HG03354 (cell line): Measurements from ENCODE around the gene ZSCAN30.
"Not testable (repeated sequence)": the region's sequence is repeated elsewhere in the genome, so short reads cannot be mapped to it uniquely, and the experiment has no call there.

Source experiments
- ATAC-seq: cut with Tn5 transposase; IDR thresholded peaks from one replicate; pipeline ENCODE4 v1.9.1; 2021; ENCODE audit warnings: mild to moderate bottlenecking; ENCODE audit not compliant: unreplicated experiment, poor library complexity, severe bottlenecking

The ZSCAN30 gene

GRCh38 chr18:35241448-35241804 is 48.6 kb downstream of the ZSCAN30 start:
- peak; percentile 3 for ATAC-seq

GRCh38 chr18:35240664-35241447 is 49.2 kb downstream of the ZSCAN30 start, which contains the start of gene ZNF397:
Gene ZNF397 (plus strand): TSS chr18:35241034. CDS start chr18:35242471, 1,437 bp downstream.
- ATAC-seq: peak; percentile 98

- no peak for ATAC-seq
These were observed 50.7 kb downstream of the ZSCAN30 start for GRCh38 chr18:35239314-35239713.

- no peak for ATAC-seq
These were observed 53.3 kb downstream of the ZSCAN30 start for GRCh38 chr18:35236571-35237363.

DNA sequence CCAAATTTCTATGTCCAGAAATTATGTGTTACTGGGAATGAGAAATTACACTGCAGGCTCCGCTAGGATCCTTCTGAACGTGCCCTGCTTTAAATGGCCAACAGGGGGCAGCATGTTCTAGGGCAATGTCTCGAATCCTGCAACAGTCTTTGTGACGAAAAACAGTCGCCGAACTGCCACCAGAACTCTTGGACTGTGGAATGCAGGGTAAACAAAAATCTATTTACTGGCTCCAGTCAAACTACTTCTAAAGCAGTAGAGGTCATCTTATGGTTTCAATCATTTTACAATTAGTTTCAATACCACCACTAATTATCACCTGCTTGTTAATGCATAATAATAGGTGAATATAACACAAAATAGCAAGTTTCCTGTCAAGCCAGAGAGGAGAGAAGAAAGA is 59.0 kb downstream of the ZSCAN30 start:
- ATAC-seq: peak; percentile 90

DNA sequence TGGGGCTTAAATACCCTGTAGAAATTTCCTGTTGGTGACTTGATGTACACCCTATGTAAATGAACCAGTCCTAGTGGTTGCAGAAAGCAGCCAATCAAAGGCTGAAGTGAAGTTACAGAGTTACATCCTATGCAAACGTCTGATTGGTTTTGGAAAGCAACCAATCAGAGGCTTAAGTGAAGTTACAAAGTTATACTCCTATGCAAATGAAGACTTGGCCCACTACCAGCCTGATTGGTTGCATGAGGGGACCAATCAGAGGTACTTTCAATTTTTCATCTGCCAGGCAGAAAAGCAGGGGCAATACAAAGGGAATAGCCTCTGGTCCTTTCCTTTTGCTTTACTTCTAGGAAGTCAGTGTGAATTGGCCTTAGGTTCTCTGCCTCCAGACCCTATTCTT is 62.8 kb downstream of the ZSCAN30 start:
- ATAC-seq: no peak

DNA sequence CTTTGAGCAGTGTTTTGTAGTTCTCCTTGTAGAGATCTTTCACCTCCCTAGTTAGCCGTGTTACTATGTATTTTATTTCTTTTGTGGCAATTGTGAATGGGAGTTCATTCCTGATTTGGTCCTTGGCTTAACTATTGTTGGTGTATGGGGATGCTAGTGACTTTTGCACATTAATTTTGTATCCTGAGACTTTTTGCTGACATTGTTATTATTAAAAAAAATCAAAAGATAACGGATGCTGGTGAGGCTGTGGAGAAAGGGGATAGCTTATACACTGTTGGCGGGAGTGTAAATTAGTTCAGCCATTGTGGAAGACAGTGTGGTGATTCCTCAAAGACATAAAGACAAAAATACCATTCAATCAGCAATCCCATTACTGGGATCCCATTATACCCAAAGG is 66.2 kb downstream of the ZSCAN30 start:
- ATAC-seq: no peak

DNA sequence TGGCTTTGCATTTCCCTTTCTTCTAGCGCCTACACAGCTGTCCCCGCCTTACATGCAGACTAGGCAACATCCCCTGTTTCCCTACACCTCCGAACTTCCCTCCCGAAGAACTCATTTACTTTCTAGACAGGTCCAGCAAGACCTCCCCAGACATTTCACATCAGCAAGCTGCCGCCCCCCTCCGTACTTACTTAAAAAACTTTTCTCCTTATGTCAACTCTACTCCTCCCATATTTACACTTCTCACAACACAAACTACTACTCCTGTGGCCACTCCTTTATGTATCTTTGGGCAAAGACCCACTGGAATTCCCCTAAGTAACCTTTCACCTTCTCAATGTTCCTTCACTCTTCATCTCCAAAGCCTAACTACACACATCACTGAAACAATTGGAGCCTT is 69.6 kb downstream of the ZSCAN30 start:
- ATAC-seq: no peak

DNA sequence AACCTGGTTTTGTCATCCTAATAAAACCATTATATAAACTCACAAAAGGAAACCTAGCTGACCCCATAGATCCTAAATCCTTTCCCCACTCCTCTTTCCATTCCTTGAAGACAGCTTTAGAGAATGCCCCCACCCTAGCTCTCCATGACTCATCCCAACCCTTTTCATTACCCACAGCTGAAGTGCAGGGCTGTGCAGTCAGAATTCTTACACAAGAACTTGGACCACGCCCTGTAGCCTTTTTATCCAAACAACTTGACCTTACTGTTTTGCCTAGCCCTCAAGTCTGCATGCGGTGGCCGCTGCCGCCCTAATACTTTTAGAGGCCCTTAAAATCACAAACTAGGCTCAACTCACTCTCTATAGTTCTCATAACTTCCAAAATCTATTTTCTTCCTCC is 70.7 kb downstream of the ZSCAN30 start:
- not testable (repeated sequence) for ATAC-seq

GRCh38 chr18:35216611-35217010 is 73.4 kb downstream of the ZSCAN30 start:
- not testable (repeated sequence) for ATAC-seq

GRCh38 chr18:35215026-35215425 is 75.0 kb downstream of the ZSCAN30 start:
- no peak for ATAC-seq

DNA sequence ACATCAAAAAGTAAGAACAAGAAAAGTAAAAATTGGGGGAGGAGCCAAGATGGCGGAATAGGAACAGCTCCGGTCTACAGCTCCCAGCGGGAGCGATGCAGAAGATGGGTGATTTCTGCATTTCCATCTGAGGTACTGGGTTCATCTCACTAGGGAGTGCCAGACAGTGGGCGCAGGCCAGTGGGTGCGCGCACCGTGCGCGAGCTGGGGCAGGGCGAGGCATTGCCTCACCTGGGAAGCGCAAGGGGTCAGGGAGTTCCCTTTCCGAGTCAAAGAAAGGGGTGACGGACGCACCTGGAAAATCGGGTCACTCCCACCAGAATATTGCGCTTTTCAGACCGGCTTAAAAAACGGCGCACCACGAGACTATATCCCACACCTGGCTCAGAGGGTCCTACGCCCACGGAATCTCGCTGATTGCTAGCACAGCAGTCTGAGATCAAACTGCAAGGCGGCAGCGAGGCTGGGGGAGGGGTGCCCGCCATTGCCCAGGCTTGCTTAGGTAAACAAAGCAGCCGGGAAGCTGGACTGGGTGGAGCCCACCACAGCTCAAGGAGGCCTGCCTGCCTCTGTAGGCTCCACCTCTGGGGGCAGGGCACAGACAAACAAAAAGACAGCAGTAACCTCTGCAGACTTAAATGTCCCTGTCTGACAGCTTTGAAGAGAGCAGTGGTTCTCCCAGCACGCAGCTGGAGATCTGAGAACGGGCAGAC is 84.1 kb downstream of the ZSCAN30 start:
- not testable (repeated sequence) for ATAC-seq

- no peak for ATAC-seq
These were observed 84.8 kb downstream of the ZSCAN30 start for GRCh38 chr18:35205199-35205712.

DNA sequence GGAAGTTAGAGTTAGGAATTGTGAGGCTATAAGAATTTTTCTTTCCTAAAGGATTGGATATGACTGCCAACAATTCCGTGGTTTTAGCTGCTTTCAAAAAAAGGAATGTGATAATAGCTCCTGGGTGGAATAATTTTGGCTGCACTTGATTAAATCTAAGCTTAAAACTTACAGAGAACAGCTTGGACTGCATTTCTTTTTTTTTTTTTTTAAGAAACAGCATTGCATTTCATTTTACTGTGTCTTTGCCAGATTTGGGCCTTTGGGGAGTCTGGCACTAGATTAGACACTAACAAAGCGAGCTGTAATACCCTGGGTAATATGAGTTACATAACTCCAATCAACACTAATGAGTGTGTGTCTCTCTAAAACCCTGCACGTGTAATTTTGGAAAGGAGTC is 87.0 kb downstream of the ZSCAN30 start:
- no peak for ATAC-seq

DNA sequence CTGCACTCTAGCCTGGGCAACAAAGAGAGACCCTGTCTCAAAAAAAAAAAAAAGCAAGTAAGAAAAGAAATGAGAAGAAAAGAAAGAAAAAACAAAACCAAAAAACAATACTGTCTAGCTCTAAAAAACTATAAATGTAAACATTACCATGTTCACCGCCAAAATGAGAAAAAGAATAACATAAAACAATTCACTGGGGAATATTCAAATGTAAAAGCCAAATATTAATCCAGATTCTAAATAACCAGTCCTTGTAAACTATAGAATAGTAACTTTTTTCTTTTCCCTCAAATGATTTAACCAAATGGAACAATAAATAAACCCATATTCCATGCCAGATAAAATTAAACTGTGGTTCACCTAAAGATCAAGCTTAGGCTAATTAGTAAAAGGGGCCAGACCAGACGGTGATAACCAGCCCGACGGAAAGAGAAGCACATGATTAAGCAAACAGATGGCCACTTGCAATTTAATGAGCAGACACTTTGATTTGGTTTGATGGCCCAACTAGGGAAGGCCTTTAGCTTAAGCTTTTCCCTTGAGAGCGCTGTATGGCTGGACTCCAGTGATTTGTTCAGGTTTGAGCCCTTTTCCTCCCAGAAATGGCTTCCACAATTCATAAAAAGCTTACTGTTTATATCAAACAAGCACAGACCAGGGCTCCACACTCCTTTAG is 88.6 kb downstream of the ZSCAN30 start:
- ATAC-seq: no peak
